ENCODE results near the gene LAMC1. TPM values are rescaled to one million over a fixed set of nuclear protein-coding genes. Genes with fewer than 3 reads are reported as not detected.

Gene LAMC1
- total and polyA plus RNA-seq, 2 experiments from 2014 or later = 18.4 to 116 TPM

- Histone ChIP-seq H3K9me2 (ENCODE audit: insufficient read depth) (no peaks in the 10 kb centered on the region), H2AFZ (no peak overlapping the region), H3K27ac (ENCODE audit: low read depth) (no peak overlapping the region), H3F3A (replicated peaks; ENCODE audit: low read depth) (no peaks in the 10 kb centered on the region; the same call in 1 of the 2 replicates), H3K79me2 (replicated peaks; ENCODE audit: insufficient read depth) (peaks cover 66% of the 10 kb centered on the region), H3K36me3 (ENCODE audit: insufficient read depth) (no peaks in the 10 kb centered on the region), H3K27me3 (ENCODE audit: insufficient read depth) (peaks cover 5% of the 10 kb centered on the region; the same call in 1 of the 2 replicates), H3K4me3 (no peak overlapping the region), H4K20me1 (replicated peaks; ENCODE audit: insufficient read depth) (peaks cover 26% of the 10 kb centered on the region), H3K4me2 (no peak overlapping the region), H3K4me1 (ENCODE audit: insufficient read depth) (peaks cover 34% of the 10 kb centered on the region)
- TF ChIP-seq ZNF331 (CRISPR knock-in tag; IDR thresholded peaks at IDR 0.05; ENCODE audit: low read depth) (no peak), EZH2 (IDR thresholded peaks at IDR 0.05; ENCODE audit: low read depth, unreplicated experiment) (no peak), EZH2phosphoT487 (IDR thresholded peaks at IDR 0.05; ENCODE audit: unreplicated experiment) (no peak), CTCF (conservative IDR thresholded peaks at IDR 0.05; ENCODE audit: low read depth in 2 of 2) (no peak), JUNB (IDR thresholded peaks at IDR 0.05; ENCODE audit: unreplicated experiment) (no peak), STAT1 (IDR thresholded peaks at IDR 0.05; ENCODE audit: unreplicated experiment) (no peak), POLR2AphosphoS5 (IDR thresholded peaks at IDR 0.05; ENCODE audit: low read depth) (no peak), REST (IDR thresholded peaks at IDR 0.05; ENCODE audit: unreplicated experiment) (no peak), ETS1 (IDR thresholded peaks at IDR 0.05) (no peak), CREB1 (CRISPR knock-in tag; IDR thresholded peaks at IDR 0.05; ENCODE audit: low read depth) (no peak), NANOG (IDR thresholded peaks at IDR 0.05; ENCODE audit: borderline replicate concordance) (no peak)
- Mint-ChIP-seq H3K4me1 (peaks cover 62% of the 10 kb centered on the region), H3K27me3 (ENCODE audit: insufficient read depth, low read depth, poor library complexity) (peaks cover 7% of the 10 kb centered on the region), H3K4me3 (no peak overlapping the region), H3K27ac (no peak overlapping the region), H3K9me3 (no peaks in the 10 kb centered on the region), H3K36me3 (ENCODE audit: low read depth) (no peaks in the 10 kb centered on the region; the same call in 2 of the 3 replicates)
- ATAC-seq = no peak
- DNase-seq (ENCODE audit: low spot score) = no peak
Measured at GRCh38 chr1:183038333-183038866, 15.2 kb downstream of the LAMC1 start.

Data from GM23338 (cell line).